Measurements from ENCODE around the gene MED13L.

GRCh38 chr12:115964626-115965025 lies 312.9 kb downstream of the MED13L start:
- TF ChIP-seq CTCF (IDR thresholded peaks at IDR 0.05) = no peak
- TF ChIP-seq EZH2 (IDR thresholded peaks at IDR 0.05; ENCODE audit: borderline replicate concordance, insufficient read depth, low read depth, low read length, poor library complexity, severe bottlenecking) = no peak

Measured in B cell (primary cell).